OCI-LY3 (cell line): Measurements from ENCODE around the gene KMT5B.

ENCODE experiments used
- EZH2phosphoT487 ChIP-seq: fragments of 200-600 bp; shearing (Covaris generic); IDR thresholded peaks from 2 replicates; pipeline ENCODE4 v1.6.1; 2018; ENCODE audit warnings: antibody characterized with exemption, mixed run types, low read depth
- TF ChIP-seq, protein P1 (sequence below): fragments of 200-600, 300-600 bp; sonication (generic); IDR thresholded peaks from 2 replicates; pipeline ENCODE4 v1.5.1; 2014; ENCODE audit warnings: antibody characterized with exemption, low read length, low read depth

DNA sequence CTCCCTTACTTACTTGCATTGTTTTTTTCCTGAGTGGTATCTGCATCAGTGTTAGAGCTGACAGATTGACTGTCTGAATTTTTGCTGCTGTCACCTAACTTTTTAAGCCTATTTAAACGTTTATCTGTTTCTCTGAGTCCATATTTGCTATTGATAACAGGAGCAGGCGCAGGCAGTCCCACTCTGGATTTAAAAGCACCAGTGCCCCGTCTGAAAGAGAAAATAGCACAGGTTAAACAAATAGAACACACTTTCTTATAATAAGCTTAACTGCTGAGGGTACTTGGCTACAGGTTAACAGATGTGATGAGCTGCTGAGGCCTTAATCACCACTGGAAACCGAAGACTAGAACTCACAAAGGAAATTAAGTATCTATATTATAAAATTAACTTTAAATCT, 46.1 kb downstream of the KMT5B start:
- TF ChIP-seq, protein P1, sequence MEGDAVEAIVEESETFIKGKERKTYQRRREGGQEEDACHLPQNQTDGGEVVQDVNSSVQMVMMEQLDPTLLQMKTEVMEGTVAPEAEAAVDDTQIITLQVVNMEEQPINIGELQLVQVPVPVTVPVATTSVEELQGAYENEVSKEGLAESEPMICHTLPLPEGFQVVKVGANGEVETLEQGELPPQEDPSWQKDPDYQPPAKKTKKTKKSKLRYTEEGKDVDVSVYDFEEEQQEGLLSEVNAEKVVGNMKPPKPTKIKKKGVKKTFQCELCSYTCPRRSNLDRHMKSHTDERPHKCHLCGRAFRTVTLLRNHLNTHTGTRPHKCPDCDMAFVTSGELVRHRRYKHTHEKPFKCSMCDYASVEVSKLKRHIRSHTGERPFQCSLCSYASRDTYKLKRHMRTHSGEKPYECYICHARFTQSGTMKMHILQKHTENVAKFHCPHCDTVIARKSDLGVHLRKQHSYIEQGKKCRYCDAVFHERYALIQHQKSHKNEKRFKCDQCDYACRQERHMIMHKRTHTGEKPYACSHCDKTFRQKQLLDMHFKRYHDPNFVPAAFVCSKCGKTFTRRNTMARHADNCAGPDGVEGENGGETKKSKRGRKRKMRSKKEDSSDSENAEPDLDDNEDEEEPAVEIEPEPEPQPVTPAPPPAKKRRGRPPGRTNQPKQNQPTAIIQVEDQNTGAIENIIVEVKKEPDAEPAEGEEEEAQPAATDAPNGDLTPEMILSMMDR: no peak
- TF ChIP-seq EZH2phosphoT487: no peak
